Globus pallidus (tissue), 1 donor: ENCODE results near the gene HES3.

Experiments used
- DNase-seq: peaks from one replicate; pipeline ENCODE4 v3.0.0-alpha.2; 2015; ENCODE audit warnings: low spot score

The HES3 gene

GRCh38 chr1:6262555-6263420 is 18.8 kb downstream of the HES3 start:
- DNase-seq = no peak

GRCh38 chr1:6263716-6264115 is 19.7 kb downstream of the HES3 start:
- no peak for DNase-seq

- DNase-seq = no peak
Observed at GRCh38 chr1:6265151-6265550, 21.2 kb downstream of the HES3 start.

- no peak for DNase-seq
Observed at GRCh38 chr1:6266641-6267040, 22.7 kb downstream of the HES3 start.

GRCh38 chr1:6267686-6268322 is 23.8 kb downstream of the HES3 start:
- DNase-seq = no peak

- DNase-seq = no peak
Observed at GRCh38 chr1:6268415-6268814, 24.4 kb downstream of the HES3 start.

- no peak for DNase-seq
Observed at GRCh38 chr1:6269296-6269695, 25.3 kb downstream of the HES3 start.

GRCh38 chr1:6269720-6270400 is 25.9 kb downstream of the HES3 start:
- no peak for DNase-seq

GRCh38 chr1:6270401-6270800 is 26.4 kb downstream of the HES3 start:
- DNase-seq = no peak

- no peak for DNase-seq
Observed at GRCh38 chr1:6271006-6271405, 27.0 kb downstream of the HES3 start.

GRCh38 chr1:6271554-6271953 is 27.6 kb downstream of the HES3 start:
- DNase-seq = no peak

GRCh38 chr1:6272452-6272851 is 28.5 kb downstream of the HES3 start:
- DNase-seq = no peak

- no peak for DNase-seq
Observed at GRCh38 chr1:6272868-6273267, 28.9 kb downstream of the HES3 start.

- peak; percentile 49 for DNase-seq
Observed at GRCh38 chr1:6273380-6273891, 29.5 kb downstream of the HES3 start.

GRCh38 chr1:6274102-6274501 is 30.1 kb downstream of the HES3 start:
- DNase-seq = no peak

- DNase-seq = no peak
Observed at GRCh38 chr1:6274622-6275139, 30.7 kb downstream of the HES3 start.

GRCh38 chr1:6275826-6276782 is 32.1 kb downstream of the HES3 start:
- DNase-seq = no peak

GRCh38 chr1:6276811-6277555 is 33.0 kb downstream of the HES3 start:
- no peak for DNase-seq

- no peak for DNase-seq
Observed at GRCh38 chr1:6278263-6278662, 34.3 kb downstream of the HES3 start.

GRCh38 chr1:6279066-6279465 is 35.1 kb downstream of the HES3 start:
- DNase-seq = no peak
